Keratinocyte (primary cell): ENCODE measurements around the gene TAS1R2. TPM values are rescaled to one million over a fixed set of nuclear protein-coding genes. Genes with fewer than 3 reads are reported as not detected.

Experiments
- DNase-seq: peaks from one replicate; pipeline ENCODE4 v3.0.0-alpha.2; 2011; ENCODE audit warnings: low read depth, missing footprints, low spot score
- FAIRE-seq: peaks from 2 replicates; lab custom pipeline; 2011; peaks lifted over from hg19 to GRCh38; lab: Jason Lieb, UNC
- H2AFZ ChIP-seq: 2 replicates; pipeline ENCODE4 v1.6.0; 2012; ENCODE audit warnings: low read length, control low read depth, inconsistent platforms; ENCODE audit not compliant: control insufficient read depth
- H3K27ac ChIP-seq: 2 replicates; pipeline ENCODE4 v1.5.1; 2011; ENCODE audit warnings: low read length; ENCODE audit not compliant: control insufficient read depth, insufficient read depth
- H3K27me3 ChIP-seq: 3 replicates; pipeline ENCODE4 v1.6.0; 2011; ENCODE audit warnings: low read length; ENCODE audit not compliant: control insufficient read depth, insufficient read depth; ENCODE audit errors: extremely low read depth
- H3K36me3 ChIP-seq, 2 experiments: 2 replicates in 1 of 2; 3 replicates in 1 of 2; pipeline ENCODE4 v1.5.1; 2011; ENCODE audit warnings: low read length in 2 of 2, mild to moderate bottlenecking in 1 of 2; ENCODE audit not compliant: control insufficient read depth in 2 of 2, insufficient read depth in 2 of 2; ENCODE audit errors: extremely low read depth in 1 of 2
- H3K4me1 ChIP-seq: 3 replicates; pipeline ENCODE4 v1.5.1; 2011; ENCODE audit warnings: low read length; ENCODE audit not compliant: control insufficient read depth, insufficient read depth; ENCODE audit errors: extremely low read depth
- H3K4me2 ChIP-seq: 3 replicates; pipeline ENCODE4 v1.6.0; 2011; ENCODE audit warnings: low read depth, low read length; ENCODE audit not compliant: control insufficient read depth, insufficient read depth; ENCODE audit errors: extremely low read depth
- H3K4me3 ChIP-seq, 3 experiments: fragments of 200-600 bp in 1 of 3; sonication (generic) in 1 of 3; 2 replicates in 2 of 3; 3 replicates in 1 of 3; pipeline ENCODE4 v1.5.1; 2011 to 2016; ENCODE audit warnings: low read length in 3 of 3, mild to moderate bottlenecking in 3 of 3, control low read depth in 2 of 3, inconsistent platforms in 1 of 3, low read depth in 1 of 3, mixed read lengths in 1 of 3, mixed run types in 1 of 3, moderate library complexity in 1 of 3; ENCODE audit not compliant: control insufficient read depth in 2 of 3, insufficient read depth in 2 of 3; ENCODE audit errors: extremely low read depth in 1 of 3
- H3K79me2 ChIP-seq: 2 replicates; pipeline ENCODE4 v1.6.0; 2012; ENCODE audit warnings: low read length; ENCODE audit not compliant: control insufficient read depth, insufficient read depth
- H3K9ac ChIP-seq: 3 replicates; pipeline ENCODE4 v1.6.0; 2011; ENCODE audit warnings: low read length; ENCODE audit not compliant: control insufficient read depth, insufficient read depth; ENCODE audit errors: extremely low read depth
- H3K9me1 ChIP-seq: 3 replicates; pipeline ENCODE4 v1.6.0; 2011; ENCODE audit warnings: low read length; ENCODE audit not compliant: control insufficient read depth, insufficient read depth; ENCODE audit errors: extremely low read depth
- H3K9me3 ChIP-seq: 2 replicates; pipeline ENCODE4 v1.5.1; 2012; ENCODE audit warnings: low read depth, low read length; ENCODE audit not compliant: control insufficient read depth
- H4K20me1 ChIP-seq: 3 replicates; pipeline ENCODE4 v1.6.0; 2011; ENCODE audit warnings: low read length; ENCODE audit not compliant: control insufficient read depth, insufficient read depth; ENCODE audit errors: extremely low read depth
- EZH2 ChIP-seq: IDR thresholded peaks from one replicate; pipeline ENCODE4 v1.6.1; 2012; ENCODE audit warnings: inconsistent platforms, mild to moderate bottlenecking, low read length, moderate library complexity
- dilution Hi-C: fragments of 300-500 bp; cut with MboI; formaldehyde crosslinking; loops from one replicate; pipeline ENCODE4 v1.7.0; 2020; ENCODE audit warnings: low sequenced_read_pairs; ENCODE audit not compliant: extremely low pct_ligation_motif_present
- polyA plus RNA-seq, 5 experiments: library from polyadenylated mRNA; depleted of rRNA in 3 of 5; stranded (reverse) in 3 of 5; stranded (forward) in 1 of 5; unstranded in 1 of 5; fragments of >200 nt; gene quantifications; 1 replicate in 1 of 5; 2 replicates in 3 of 5; 3 replicates in 1 of 5; pipeline versions ENCODE4 v1.2.1 to v1.2.3, GENCODE V29; 2011 to 2012; ENCODE audit warnings: missing spikeins in 2 of 5, low read depth in 1 of 5, low replicate concordance in 1 of 5
- TF ChIP-seq, protein P1 (sequence below), 3 experiments: IDR thresholded peaks in 1 of 3; conservative IDR thresholded peaks in 1 of 3; optimal IDR thresholded peaks in 1 of 3; 2 replicates in 2 of 3; 3 replicates in 1 of 3; pipeline versions ENCODE3 to v1.5.1; 2011; ENCODE audit warnings: low read length in 3 of 3, mild to moderate bottlenecking in 3 of 3, moderate library complexity in 2 of 3, control low read depth in 1 of 3, inconsistent platforms in 1 of 3; ENCODE audit not compliant: insufficient read depth in 2 of 3; ENCODE audit errors: extremely low read depth in 1 of 3

TAS1R2 gene
- polyA plus RNA-seq, 1 donor (not counting 4 experiments of a cell fraction or from before 2014, with no cell fraction given), result not detected

DNA sequence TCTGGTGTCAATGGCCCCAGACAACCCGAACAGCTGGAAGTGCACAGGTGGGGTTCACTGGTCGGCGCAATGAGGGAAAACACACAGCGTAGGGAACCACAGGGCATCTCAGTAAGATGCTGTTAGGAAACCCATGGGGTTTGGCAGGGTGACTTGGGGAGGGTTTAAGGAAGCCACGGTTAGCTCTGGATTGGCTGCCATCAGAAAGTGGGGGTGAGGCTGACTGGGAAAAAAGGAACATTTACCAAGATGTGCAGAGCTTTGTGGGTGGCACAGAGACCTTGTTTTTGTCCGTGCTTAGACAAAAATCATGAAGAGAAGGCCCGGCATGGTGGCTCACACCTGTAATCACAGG, 31.9 kb upstream of the TAS1R2 start:
- FAIRE-seq, result no peak
- dilution Hi-C loops, result no loop called here
- TF ChIP-seq EZH2, result no peak
- TF ChIP-seq, protein P1, sequence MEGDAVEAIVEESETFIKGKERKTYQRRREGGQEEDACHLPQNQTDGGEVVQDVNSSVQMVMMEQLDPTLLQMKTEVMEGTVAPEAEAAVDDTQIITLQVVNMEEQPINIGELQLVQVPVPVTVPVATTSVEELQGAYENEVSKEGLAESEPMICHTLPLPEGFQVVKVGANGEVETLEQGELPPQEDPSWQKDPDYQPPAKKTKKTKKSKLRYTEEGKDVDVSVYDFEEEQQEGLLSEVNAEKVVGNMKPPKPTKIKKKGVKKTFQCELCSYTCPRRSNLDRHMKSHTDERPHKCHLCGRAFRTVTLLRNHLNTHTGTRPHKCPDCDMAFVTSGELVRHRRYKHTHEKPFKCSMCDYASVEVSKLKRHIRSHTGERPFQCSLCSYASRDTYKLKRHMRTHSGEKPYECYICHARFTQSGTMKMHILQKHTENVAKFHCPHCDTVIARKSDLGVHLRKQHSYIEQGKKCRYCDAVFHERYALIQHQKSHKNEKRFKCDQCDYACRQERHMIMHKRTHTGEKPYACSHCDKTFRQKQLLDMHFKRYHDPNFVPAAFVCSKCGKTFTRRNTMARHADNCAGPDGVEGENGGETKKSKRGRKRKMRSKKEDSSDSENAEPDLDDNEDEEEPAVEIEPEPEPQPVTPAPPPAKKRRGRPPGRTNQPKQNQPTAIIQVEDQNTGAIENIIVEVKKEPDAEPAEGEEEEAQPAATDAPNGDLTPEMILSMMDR (optimal IDR thresholded peaks at IDR 0.05 in 1 of 3, IDR thresholded peaks at IDR 0.05 in 1 of 3, conservative IDR thresholded peaks at IDR 0.05 in 1 of 3; ENCODE audit: extremely low read depth in 1 of 3, insufficient read depth in 2 of 3, low read length in 3 of 3), result no peak

DNA sequence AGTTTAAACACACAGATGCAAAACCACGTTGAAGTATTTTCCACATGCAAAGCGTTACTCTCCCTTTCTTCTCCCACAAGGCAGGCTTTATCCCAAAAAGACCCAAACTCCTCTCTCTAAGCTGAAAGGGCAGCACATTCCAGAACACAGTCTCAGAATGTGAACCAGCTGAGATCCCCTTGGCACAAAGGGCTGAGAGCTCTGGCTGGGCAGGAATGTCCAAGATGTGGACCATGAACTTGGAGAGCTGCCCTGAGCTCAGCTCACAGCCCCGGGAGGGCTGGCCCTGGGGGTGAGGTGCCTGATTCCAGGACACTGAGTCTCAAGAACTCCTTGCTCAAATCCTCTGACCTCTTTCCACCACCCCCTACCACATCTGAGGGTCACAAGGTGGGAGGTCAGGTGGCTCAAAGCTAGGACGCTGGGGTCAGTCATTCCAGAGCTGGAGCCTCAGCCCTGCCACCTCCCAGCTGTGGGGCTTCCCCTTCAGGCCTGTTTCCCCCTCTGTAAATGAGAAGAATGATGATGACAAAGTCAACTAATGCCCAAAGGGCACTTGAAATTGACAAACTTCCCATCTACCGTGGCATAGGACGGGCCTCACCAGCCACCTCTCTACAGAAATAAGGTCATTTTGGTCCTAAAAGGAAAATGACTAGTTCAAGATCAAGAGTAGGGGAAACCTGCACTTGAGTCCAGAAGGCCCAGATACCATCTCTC, 31.4 kb upstream of the TAS1R2 start:
- DNase-seq, result no peak
- H3K4me2 ChIP-seq, result no peak overlapping the region
- H4K20me1 ChIP-seq, result no peaks in the 10 kb centered on the region
- H3K27me3 ChIP-seq, result no peaks in the 10 kb centered on the region
- no peak for FAIRE-seq
- peaks cover 4 to 20% of the 10 kb centered on the region in 2 experiments for H3K36me3 ChIP-seq
- no peaks in the 10 kb centered on the region for H3K9me3 ChIP-seq
- H3K4me3 ChIP-seq, result no peak overlapping the region
- no peak overlapping the region for H3K9ac ChIP-seq
- H3K4me1 ChIP-seq, result peaks cover 12% of the 10 kb centered on the region
- no peak for TF ChIP-seq EZH2
- TF ChIP-seq, protein P1 (optimal IDR thresholded peaks at IDR 0.05 in 1 of 3, IDR thresholded peaks at IDR 0.05 in 1 of 3, conservative IDR thresholded peaks at IDR 0.05 in 1 of 3; ENCODE audit: extremely low read depth in 1 of 3, insufficient read depth in 2 of 3, low read length in 3 of 3), result no peak
- H3K9me1 ChIP-seq, result no peaks in the 10 kb centered on the region
- no peak overlapping the region for H3K27ac ChIP-seq
- H3K79me2 ChIP-seq, result peaks cover 8% of the 10 kb centered on the region
- no peak overlapping the region for H2AFZ ChIP-seq
- dilution Hi-C loops, result no loop called here

More for the DNA sequence above, 31.9 kb upstream of the TAS1R2 start:
- no peaks in the 10 kb centered on the region for H4K20me1 ChIP-seq
- no peaks in the 10 kb centered on the region for H3K9me1 ChIP-seq
- peaks cover 4 to 16% of the 10 kb centered on the region in 2 experiments for H3K36me3 ChIP-seq
- no peak overlapping the region for H2AFZ ChIP-seq
- peaks cover 8% of the 10 kb centered on the region for H3K79me2 ChIP-seq
- H3K27me3 ChIP-seq, result no peaks in the 10 kb centered on the region
- no peak overlapping the region for H3K4me3 ChIP-seq
- no peaks in the 10 kb centered on the region for H3K9me3 ChIP-seq
- peaks cover 7% of the 10 kb centered on the region for H3K4me1 ChIP-seq
- no peak for DNase-seq
- H3K4me2 ChIP-seq, result no peak overlapping the region
- H3K9ac ChIP-seq, result no peak overlapping the region
- no peak overlapping the region for H3K27ac ChIP-seq
